ENCODE measurements around the gene RAB3GAP2. TPM values are rescaled to one million over a fixed set of nuclear protein-coding genes. Genes with fewer than 3 reads are reported as not detected.

Gene RAB3GAP2
- total and polyA plus RNA-seq, 2 of the 13 experiments (the other 11 are each of a cell fraction or from before 2014, with no cell fraction given), result 22.6 to 25.0 TPM

- no peak for FAIRE-seq
- in situ Hi-C loops (cut with HindIII; ENCODE audit: extremely low pct_ligation_motif_present, low pct_unique_long_range_greater_than_20kb) (no loop called here), intact Hi-C loops (cut with micrococcal nuclease; ENCODE audit: unreplicated experiment) (no loop called here)
- Histone ChIP-seq H3K27ac (ENCODE audit: extremely low read length, insufficient read depth, low read length) (no peak overlapping the region), H3K36me3 (replicated peaks in 1 of 2; ENCODE audit: control insufficient read depth in 1 of 2, insufficient read depth in 2 of 2, low read length in 2 of 2) (peaks cover 9 to 65% of the 10 kb centered on the region in 2 experiments), H3K4me2 (ENCODE audit: low read depth, low read length) (no peak overlapping the region), H3K4me3 (replicated peaks in 1 of 3; ENCODE audit: insufficient read depth in 1 of 3, low read depth in 2 of 3, low read length in 3 of 3) (no peak overlapping the region), H3K9ac (ENCODE audit: insufficient read depth, low read depth, low read length) (no peak overlapping the region), H3K27me3 (ENCODE audit: control insufficient read depth in 1 of 2, insufficient read depth in 2 of 2, low read length in 2 of 2) (no peaks in the 10 kb centered on the region), H2AFZ (ENCODE audit: low read length) (no peak overlapping the region), H3K79me2 (ENCODE audit: insufficient read depth, low read length) (no peaks in the 10 kb centered on the region), H4K20me1 (ENCODE audit: insufficient read depth, low read length) (no peaks in the 10 kb centered on the region; the same call in 1 of the 2 replicates), H3K9me3 (ENCODE audit: low read length) (no peaks in the 10 kb centered on the region), H3K4me1 (ENCODE audit: insufficient read depth, low read length) (no peaks in the 10 kb centered on the region)
- WGBS (ENCODE audit: low lambda C conversion rate), result 97% methylated on average over 5 of the region's 5 CpGs
- ChIA-PET CTCF (ENCODE audit: low intra/inter-chr PET ratio, low total read pairs) (no interaction called here), POLR2A (no interaction called here)
- TF ChIP-seq ZNF205 (CRISPR knock-in tag; IDR thresholded peaks at IDR 0.05) (no peak), ZNF292 (CRISPR knock-in tag; IDR thresholded peaks at IDR 0.05; ENCODE audit: borderline replicate concordance, low read depth) (no peak), HNRNPUL1 (IDR thresholded peaks at IDR 0.05; ENCODE audit: low read depth, low read length) (no peak), SMARCE1 (IDR thresholded peaks at IDR 0.05; ENCODE audit: borderline replicate concordance) (no peak), ZHX2 (IDR thresholded peaks at IDR 0.05; ENCODE audit: low read depth) (no peak), ZHX2 (CRISPR knock-in tag; IDR thresholded peaks at IDR 0.05; ENCODE audit: borderline replicate concordance) (no peak), ZMYM3 (CRISPR knock-in tag; IDR thresholded peaks at IDR 0.05) (no peak), CBX2 (IDR thresholded peaks at IDR 0.05; ENCODE audit: low read depth, low read length) (no peak), CBX2 (CRISPR knock-in tag; IDR thresholded peaks at IDR 0.05; ENCODE audit: low read depth) (no peak)
- no peak for ATAC-seq
- BruUV-seq (replicated peaks), result no TSS peak
- no peak for DNase-seq (ENCODE audit: low spot score)
These were observed 128.2 kb downstream of the RAB3GAP2 start for GRCh38 chr1:220144051-220144450.
